SK-N-SH (cell line): ENCODE measurements around the gene ITGA8. TPM values are rescaled to one million over a fixed set of nuclear protein-coding genes. Genes with fewer than 3 reads are reported as not detected.

Experiments
- CTCF ChIA-PET: fragments of 300-600, 350-600 bp; formaldehyde crosslinking; extraction: SDS; loops from one replicate; lab custom pipeline; 2021; lab: Yijun Ruan, JAX
- POLR2A ChIA-PET: fragments of 350-600 bp; sonication (Branson Sonifier 250); formaldehyde crosslinking; extraction: SDS; loops from one replicate; lab custom pipeline; 2020; ENCODE audit warnings: antibody characterized with exemption, inconsistent platforms; lab: Yijun Ruan, JAX
- DNase-seq: peaks from one replicate; pipeline ENCODE4 v3.0.0; 2012
- H2AFZ ChIP-seq: fragments of 200-600 bp; sonication (generic); 2 replicates; pipeline ENCODE4 v1.8.1; 2016; ENCODE audit warnings: antibody characterized with exemption, mild to moderate bottlenecking, low read depth
- H3F3A ChIP-seq: fragments of 200-600 bp; sonication (generic); replicated peaks from 2 replicates; pipeline ENCODE3; 2016; ENCODE audit warnings: antibody characterized with exemption, mild to moderate bottlenecking; ENCODE audit not compliant: insufficient read depth
- H3K27ac ChIP-seq, 2 experiments: fragments of 200-500 bp in 1 of 2; fragments of 200-600 bp in 1 of 2; sonication (Bioruptor generic) in 1 of 2; sonication (generic), shearing (Covaris generic) in 1 of 2; 2 replicates each; pipeline versions ENCODE4 v1.5.1 to v1.6.1; 2014 to 2016; ENCODE audit warnings: low read depth in 2 of 2, inconsistent platforms in 1 of 2, low read length in 1 of 2, mild to moderate bottlenecking in 1 of 2, mixed read lengths in 1 of 2
- H3K27me3 ChIP-seq: fragments of 200-600 bp; sonication (generic), shearing (Covaris generic); 2 replicates; pipeline ENCODE4 v1.6.1; 2016; ENCODE audit warnings: mixed run types; ENCODE audit not compliant: insufficient read depth
- H3K36me3 ChIP-seq, 2 experiments: fragments of 200-500 bp in 1 of 2; fragments of 200-600 bp in 1 of 2; sonication (Bioruptor generic) in 1 of 2; sonication (generic) in 1 of 2; replicated peaks in 1 of 2; 2 replicates each; pipeline versions ENCODE3 to v1.5.1; 2014 to 2016; ENCODE audit warnings: low read length in 1 of 2, mild to moderate bottlenecking in 1 of 2; ENCODE audit not compliant: insufficient read depth in 2 of 2, control insufficient read depth in 1 of 2
- H3K4me1 ChIP-seq, 2 experiments: fragments of 200-500 bp in 1 of 2; fragments of 200-600 bp in 1 of 2; sonication (Bioruptor generic) in 1 of 2; sonication (generic), shearing (Covaris generic) in 1 of 2; 2 replicates each; pipeline versions ENCODE4 v1.5.1 to v1.6.1; 2014 to 2016; ENCODE audit warnings: low read depth in 1 of 2, low read length in 1 of 2, mixed run types in 1 of 2; ENCODE audit not compliant: insufficient read depth in 2 of 2, control insufficient read depth in 1 of 2
- H3K4me2 ChIP-seq: fragments of 200-600 bp; sonication (generic), shearing (Covaris generic); 2 replicates; pipeline ENCODE4 v1.6.1; 2017; ENCODE audit warnings: mixed run types
- H3K4me3 ChIP-seq, 2 experiments: fragments of 200-500 bp in 1 of 2; fragments of 200-600 bp in 1 of 2; sonication (Bioruptor generic) in 1 of 2; sonication (generic), shearing (Covaris generic) in 1 of 2; 2 replicates each; pipeline versions ENCODE4 v1.5.1 to v1.8.1; 2014 to 2016; ENCODE audit warnings: low read depth in 2 of 2, inconsistent platforms in 1 of 2, low read length in 1 of 2, mild to moderate bottlenecking in 1 of 2, mixed read lengths in 1 of 2, moderate library complexity in 1 of 2
- H3K79me2 ChIP-seq: fragments of 200-600 bp; sonication (generic); 2 replicates; pipeline ENCODE4 v1.8.1; 2017; ENCODE audit warnings: mild to moderate bottlenecking; ENCODE audit not compliant: insufficient read depth
- H3K9ac ChIP-seq: fragments of 200-600 bp; sonication (generic); 2 replicates; pipeline ENCODE4 v1.6.1; 2017; ENCODE audit warnings: mixed run types
- H3K9me2 ChIP-seq: fragments of 200-600 bp; sonication (generic); 2 replicates; pipeline ENCODE4 v1.6.1; 2017; ENCODE audit warnings: mixed run types
- H3K9me3 ChIP-seq: fragments of 200-600 bp; sonication (generic); 2 replicates; pipeline ENCODE4 v1.6.1; 2017; ENCODE audit warnings: mixed run types, mild to moderate bottlenecking, moderate library complexity
- H4K20me1 ChIP-seq: fragments of 200-600 bp; sonication (generic); 2 replicates; pipeline ENCODE4 v1.6.1; 2017; ENCODE audit warnings: mild to moderate bottlenecking, mixed run types; ENCODE audit not compliant: insufficient read depth
- FOSL2 ChIP-seq: IDR thresholded peaks from 2 replicates; pipeline ENCODE4 v1.4.0; 2012; ENCODE audit warnings: low read depth, mild to moderate bottlenecking, moderate library complexity, borderline replicate concordance
- FOXJ3 ChIP-seq: sonication (generic); formaldehyde crosslinking; IDR thresholded peaks from 2 replicates; pipeline ENCODE4 v1.5.1; 2020; ENCODE audit warnings: mild to moderate bottlenecking, missing genetic modification reagents
- FOXM1 ChIP-seq: IDR thresholded peaks from 2 replicates; pipeline ENCODE4 v1.4.0; 2012; ENCODE audit warnings: low read depth, mild to moderate bottlenecking
- GABPA ChIP-seq: IDR thresholded peaks from 2 replicates; pipeline ENCODE4 v1.4.0; 2012; ENCODE audit warnings: low read depth, mild to moderate bottlenecking
- IRF3 ChIP-seq: fragments of 150-350 bp; IDR thresholded peaks from 2 replicates; pipeline ENCODE4 v1.6.1; 2016; ENCODE audit warnings: mild to moderate bottlenecking, low read depth, low read length
- JUND ChIP-seq: IDR thresholded peaks from 2 replicates; pipeline ENCODE4 v1.4.0; 2012
- MXI1 ChIP-seq: IDR thresholded peaks from 2 replicates; pipeline ENCODE4 v1.6.1; 2012; ENCODE audit warnings: mild to moderate bottlenecking, low read depth, low read length, improper control_type of control experiment
- NFIC ChIP-seq: IDR thresholded peaks from 2 replicates; pipeline ENCODE4 v1.4.0; 2012; ENCODE audit warnings: borderline replicate concordance
- NRF1 ChIP-seq: IDR thresholded peaks from 2 replicates; pipeline ENCODE4 v1.6.1; 2012; ENCODE audit warnings: low read depth, mild to moderate bottlenecking, low read length
- RFX5 ChIP-seq: IDR thresholded peaks from 2 replicates; pipeline ENCODE4 v1.6.1; 2012; ENCODE audit warnings: mild to moderate bottlenecking, improper control_type of control experiment, low read length
- SMC3 ChIP-seq: IDR thresholded peaks from 2 replicates; pipeline ENCODE4 v1.6.1; 2012; ENCODE audit warnings: low read depth, low read length, improper control_type of control experiment
- TEAD4 ChIP-seq: IDR thresholded peaks from 2 replicates; pipeline ENCODE4 v1.4.0; 2012; ENCODE audit warnings: mild to moderate bottlenecking, borderline replicate concordance; ENCODE audit not compliant: insufficient read depth
- WGBS: methylation state at CpG from one replicate; pipeline ENCODE4 v1.1.6; 2017; ENCODE audit warnings: low lambda C conversion rate; 5-methylcytosine and 5-hydroxymethylcytosine counted together
- polyA plus RNA-seq, 3 experiments: library from polyadenylated mRNA; depleted of rRNA; stranded (reverse); fragments of >200 nt; gene quantifications; 2 replicates each; pipeline ENCODE4 v1.2.3, GENCODE V29; 2012

Gene ITGA8
- polyA plus RNA-seq, 1 of the 3 experiments (the other 2 are of a cell fraction) = not detected

DNA sequence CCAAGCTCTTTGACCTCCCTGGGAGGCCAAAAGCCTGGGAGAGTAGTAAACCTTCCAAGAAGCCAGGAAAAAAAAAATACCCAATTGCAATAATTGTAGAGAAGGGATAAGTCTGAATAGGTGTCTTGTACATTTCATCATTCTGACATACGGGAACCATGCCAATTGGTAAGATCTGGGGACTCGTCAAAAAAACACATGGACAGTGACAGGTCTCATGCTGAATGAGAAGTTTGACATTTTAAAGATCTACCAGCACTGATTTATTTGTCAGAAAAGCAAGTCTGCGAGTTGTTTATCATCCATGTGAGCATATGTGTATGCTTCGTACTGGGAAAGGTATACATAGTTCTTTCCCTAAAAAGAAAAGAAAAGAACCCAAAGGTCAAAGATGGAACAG lies 4.1 kb upstream of the ITGA8 start:
- Histone ChIP-seq H3K4me2 (no peak overlapping the region), H2AFZ (no peak overlapping the region), H4K20me1 (no peaks in the 10 kb centered on the region), H3K27ac (no peak overlapping the region), H3K4me3 (no peak overlapping the region), H3F3A (no peaks in the 10 kb centered on the region), H3K79me2 (no peaks in the 10 kb centered on the region), H3K9me3 (no peaks in the 10 kb centered on the region), H3K36me3 (no peaks in the 10 kb centered on the region), H3K4me1 (no peaks in the 10 kb centered on the region), H3K9ac (no peak overlapping the region), H3K9me2 (no peaks in the 10 kb centered on the region), H3K27me3 (peaks cover 20% of the 10 kb centered on the region; the same call in 1 of the 2 replicates)
- WGBS = 44% methylated on average over 4 of the region's 4 CpGs
- CTCF ChIA-PET = interaction anchor here (0.8 to 3.3 kb wide), 6 partner anchors 133 to 298 kb away, joined by 3 to 12 read pairs (median 4); no protein-coding TSS in a partner anchor
- TF ChIP-seq JUND (no peak), TEAD4 (no peak), FOXJ3 (CRISPR knock-in tag) (no peak), IRF3 (no peak), FOXM1 (no peak), NFIC (no peak)
- POLR2A ChIA-PET = interaction anchor here (1.2 kb wide), 1 partner anchor 290 kb away, joined by 5 read pairs; no protein-coding TSS in a partner anchor
- DNase-seq = no peak

- Histone ChIP-seq H3K27me3 (peaks cover 28% of the 10 kb centered on the region; the same call in 1 of the 2 replicates), H3K27ac (no peak overlapping the region), H3K9ac (no peak overlapping the region), H3K9me2 (no peaks in the 10 kb centered on the region), H4K20me1 (no peaks in the 10 kb centered on the region), H2AFZ (no peak overlapping the region), H3K36me3 (no peaks in the 10 kb centered on the region), H3K4me2 (no peak overlapping the region), H3K79me2 (no peaks in the 10 kb centered on the region), H3F3A (no peaks in the 10 kb centered on the region), H3K4me1 (no peaks in the 10 kb centered on the region), H3K9me3 (no peaks in the 10 kb centered on the region), H3K4me3 (no peak overlapping the region)
- WGBS = 53% methylated on average over 13 of the region's 13 CpGs
- DNase-seq = no peak
- CTCF ChIA-PET = interaction anchor here (0.6 to 2.5 kb wide), 5 partner anchors 9 to 1237 kb away, joined by 3 to 13 read pairs (median 4); no protein-coding TSS in a partner anchor
- TF ChIP-seq NFIC (no peak), SMC3 (no peak), IRF3 (no peak), FOSL2 (no peak), NRF1 (no peak), RFX5 (no peak), GABPA (no peak), MXI1 (no peak)
- POLR2A ChIA-PET = no interaction called here
These were observed 1.0 kb upstream of the ITGA8 start for GRCh38 chr10:15720635-15721287.
